Activated T-helper 2 cell treated with anti-CD3 and anti-CD28 coated beads, Interferon-gamma antibody, Interleukin-2, Interleukin-4, amounts not matched to agents 10 μg/mL and 5 μg/mL and 100 μg/mL, durations not matched to agents 14 hours and 24 hours and 36 hours (primary cell): Measurements from ENCODE around the gene ADAM12. TPM values are rescaled to one million over a fixed set of nuclear protein-coding genes. Genes with fewer than 3 reads are reported as not detected.

Experiments
- DNase-seq: peaks from one replicate; pipeline ENCODE4 v3.0.0; 2021; ENCODE audit warnings: low spot score
- H3K27ac Mint-ChIP-seq: one replicate; pipeline ENCODE4 v1.8.0; 2021; ENCODE audit warnings: mixed read lengths
- H3K27me3 Mint-ChIP-seq: one replicate; pipeline ENCODE4 v1.8.0; 2021; ENCODE audit warnings: low read depth, mixed read lengths
- H3K36me3 Mint-ChIP-seq: one replicate; pipeline ENCODE4 v1.8.0; 2021; ENCODE audit warnings: low read depth, mixed read lengths
- H3K4me1 Mint-ChIP-seq: one replicate; pipeline ENCODE4 v1.8.0; 2021; ENCODE audit warnings: low read depth, mixed read lengths
- H3K4me3 Mint-ChIP-seq: one replicate; pipeline ENCODE4 v1.8.0; 2021; ENCODE audit warnings: low read depth, mild to moderate bottlenecking, moderate library complexity, mixed read lengths
- H3K9me3 Mint-ChIP-seq: one replicate; pipeline ENCODE4 v1.8.0; 2021; ENCODE audit warnings: mixed read lengths
- intact Hi-C: fragments of 100-400 bp; cut with micrococcal nuclease; formaldehyde crosslinking; loops from one replicate; pipeline ENCODE4 v1.15.1; 2023
- total RNA-seq: library from RNA; stranded (reverse); gene quantifications from 2 replicates; pipeline ENCODE4 v1.2.3, GENCODE V29; 2022

ADAM12 gene
- total RNA-seq, 1 donor from 2014 or later: 0.05 TPM

DNA sequence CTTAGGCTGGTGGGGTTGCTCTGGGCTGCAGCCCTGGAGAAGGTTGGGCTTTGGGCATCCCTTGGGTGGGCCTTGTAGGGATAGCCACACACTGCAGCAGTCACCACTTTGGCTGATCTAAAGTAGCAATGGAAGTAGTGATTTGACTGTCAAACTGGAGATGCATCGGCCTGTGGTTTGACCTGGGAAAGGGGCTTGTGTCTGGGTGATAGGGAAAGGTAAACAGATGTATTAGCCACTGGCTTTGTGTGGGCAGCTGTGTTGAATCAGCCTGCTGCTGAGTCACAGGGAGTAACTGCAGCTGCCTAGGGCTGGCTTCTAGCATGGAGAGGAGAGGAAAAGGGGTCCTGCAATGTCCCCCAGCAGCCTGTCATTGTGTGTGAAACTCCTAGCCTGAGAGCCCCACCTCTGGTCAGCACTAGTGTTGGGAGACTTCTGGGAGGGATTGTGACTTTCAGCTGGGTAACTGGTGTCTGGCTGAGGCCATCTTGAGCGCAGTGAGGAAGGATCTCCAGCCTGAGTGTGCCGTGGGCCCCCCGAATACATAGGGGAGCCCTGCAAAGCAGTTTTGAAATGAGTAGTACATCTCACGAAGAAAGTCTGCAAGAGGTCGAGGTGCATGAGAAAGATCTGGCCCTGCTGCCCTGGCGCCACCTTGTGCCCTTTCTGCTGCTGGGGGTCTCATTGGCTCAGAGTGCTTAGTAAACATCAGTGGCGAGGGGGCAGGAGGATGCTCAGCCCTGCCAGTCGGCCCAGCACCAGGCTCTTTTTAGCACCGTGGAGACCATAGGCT, 374.6 kb downstream of the ADAM12 start:
- no peak overlapping the region for H3K27ac Mint-ChIP-seq
- no peak for DNase-seq
- no peaks in the 10 kb centered on the region for H3K36me3 Mint-ChIP-seq
- no peaks in the 10 kb centered on the region for H3K9me3 Mint-ChIP-seq
- no peaks in the 10 kb centered on the region for H3K27me3 Mint-ChIP-seq
- H3K4me1 Mint-ChIP-seq: peaks cover 4% of the 10 kb centered on the region
- intact Hi-C loops: no loop called here
- H3K4me3 Mint-ChIP-seq: no peak overlapping the region

DNA sequence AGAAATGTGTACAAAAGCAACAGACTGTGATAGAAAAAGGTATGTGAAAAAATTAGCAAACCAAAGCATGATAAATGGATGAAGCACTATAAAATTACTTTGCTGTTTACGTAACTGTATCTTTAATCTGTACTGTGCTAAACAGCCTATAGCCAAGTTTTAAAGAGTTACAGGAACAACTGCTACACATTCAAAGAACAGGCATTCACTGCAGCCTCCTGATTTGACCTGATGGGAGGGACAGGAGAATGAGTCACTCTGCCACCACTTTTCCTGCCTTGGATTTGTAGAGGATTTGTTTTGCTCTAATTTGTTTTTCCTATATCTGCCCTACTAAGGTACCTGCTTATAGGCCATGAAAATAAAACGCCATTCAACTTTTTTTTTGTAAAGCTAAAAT, 375.8 kb downstream of the ADAM12 start:
- no peak for DNase-seq
- H3K36me3 Mint-ChIP-seq: no peaks in the 10 kb centered on the region
- no peaks in the 10 kb centered on the region for H3K9me3 Mint-ChIP-seq
- peaks cover 4% of the 10 kb centered on the region for H3K4me1 Mint-ChIP-seq
- H3K27ac Mint-ChIP-seq: no peak overlapping the region
- no peak overlapping the region for H3K4me3 Mint-ChIP-seq
- intact Hi-C loops: no loop called here
- H3K27me3 Mint-ChIP-seq: no peaks in the 10 kb centered on the region

DNA sequence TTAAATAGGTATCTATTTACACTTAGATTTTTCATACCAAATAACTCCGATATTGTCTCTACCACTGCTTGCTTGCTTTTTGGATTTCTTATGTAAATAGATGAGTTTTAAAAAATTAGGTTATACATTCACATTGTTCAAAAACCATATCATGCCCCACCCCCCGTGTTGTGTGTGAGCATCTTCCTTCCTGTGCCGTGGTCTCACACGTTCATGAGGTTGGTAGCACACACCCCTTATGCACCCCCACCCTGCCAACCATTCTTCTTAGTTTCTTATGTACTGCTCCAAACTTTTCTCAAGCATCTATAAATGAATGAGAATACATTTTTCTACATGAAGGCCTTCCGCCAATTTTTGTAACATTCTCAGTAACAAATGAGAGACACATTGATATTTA, 376.3 kb downstream of the ADAM12 start:
- intact Hi-C loops: no loop called here
- no peak overlapping the region for H3K4me3 Mint-ChIP-seq

DNA sequence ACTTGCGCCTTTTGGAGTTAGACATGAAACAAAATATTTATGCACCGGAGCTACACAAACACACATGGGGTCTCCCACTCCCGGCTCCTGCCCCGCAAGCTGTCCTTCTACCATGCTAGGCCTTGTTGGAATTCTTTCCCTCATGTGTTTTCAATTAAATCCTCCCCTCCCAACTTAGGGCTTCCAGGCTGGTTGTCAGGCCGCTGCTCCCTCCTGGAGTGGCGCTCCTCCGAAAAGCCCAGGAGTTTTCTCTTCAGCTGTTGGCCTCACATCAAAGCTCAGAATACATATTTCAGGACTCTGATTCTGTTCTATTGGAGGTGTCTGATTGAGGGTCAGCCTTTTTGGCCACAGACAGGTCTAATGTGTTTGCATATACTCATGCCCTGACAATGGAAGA, 378.6 kb downstream of the ADAM12 start:
- H3K4me3 Mint-ChIP-seq: no peak overlapping the region
- no peaks in the 10 kb centered on the region for H3K27me3 Mint-ChIP-seq
- H3K9me3 Mint-ChIP-seq: no peaks in the 10 kb centered on the region
- H3K4me1 Mint-ChIP-seq: peaks cover 4% of the 10 kb centered on the region
- H3K36me3 Mint-ChIP-seq: no peaks in the 10 kb centered on the region
- DNase-seq: no peak
- H3K27ac Mint-ChIP-seq: no peak overlapping the region
- intact Hi-C loops: no loop called here

More for the DNA sequence above, 376.3 kb downstream of the ADAM12 start:
- no peaks in the 10 kb centered on the region for H3K36me3 Mint-ChIP-seq
- no peak for DNase-seq
- H3K27me3 Mint-ChIP-seq: no peaks in the 10 kb centered on the region
- H3K4me1 Mint-ChIP-seq: peaks cover 4% of the 10 kb centered on the region
- H3K27ac Mint-ChIP-seq: no peak overlapping the region
- H3K9me3 Mint-ChIP-seq: no peaks in the 10 kb centered on the region

DNA sequence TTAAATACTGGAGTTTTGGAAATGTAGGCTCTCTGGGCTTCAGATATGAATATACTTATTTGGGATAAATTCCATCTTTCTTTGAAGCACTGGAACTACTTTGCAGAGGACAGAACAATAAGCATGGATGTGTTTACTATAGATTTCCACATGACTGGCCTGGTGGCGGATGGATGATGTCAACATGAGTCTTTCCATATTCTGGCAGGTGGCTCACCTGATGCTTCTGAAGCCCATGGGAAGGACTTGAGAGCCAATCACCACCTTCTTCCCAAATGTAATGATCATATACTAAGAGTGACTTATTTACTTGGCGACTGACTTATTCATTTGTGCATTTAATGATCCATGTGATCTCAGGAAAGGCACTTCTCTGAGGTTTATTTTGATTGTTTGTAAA, 381.4 kb downstream of the ADAM12 start:
- no peak for DNase-seq
- H3K9me3 Mint-ChIP-seq: no peaks in the 10 kb centered on the region

DNA sequence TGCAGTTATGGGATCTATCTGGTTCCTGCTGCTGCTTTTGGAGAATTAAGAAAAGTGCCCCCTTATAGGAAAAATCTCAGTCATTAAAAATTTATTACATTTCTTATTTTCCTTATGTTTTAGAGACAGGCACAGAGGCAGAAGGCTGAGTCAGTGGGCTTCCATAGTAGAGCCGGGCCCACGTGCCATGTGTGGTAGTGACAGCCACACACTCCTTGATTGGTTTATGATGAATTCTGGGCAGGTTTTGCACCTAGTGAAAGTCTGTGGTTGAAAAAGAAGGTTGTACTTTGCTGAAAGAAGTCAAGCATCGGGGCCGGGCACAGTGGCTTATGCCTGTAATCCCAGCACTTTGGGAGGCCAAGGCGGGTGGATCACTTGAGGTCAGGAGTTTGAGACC, 382.0 kb downstream of the ADAM12 start:
- H3K9me3 Mint-ChIP-seq: no peaks in the 10 kb centered on the region
- H3K27ac Mint-ChIP-seq: no peak overlapping the region
- no peaks in the 10 kb centered on the region for H3K4me1 Mint-ChIP-seq
- intact Hi-C loops: no loop called here
- H3K4me3 Mint-ChIP-seq: no peak overlapping the region
- H3K36me3 Mint-ChIP-seq: no peaks in the 10 kb centered on the region
- DNase-seq: no peak
- H3K27me3 Mint-ChIP-seq: peaks cover 1% of the 10 kb centered on the region

More for the DNA sequence above, 381.4 kb downstream of the ADAM12 start:
- Mint-ChIP-seq H3K4me3 (no peak overlapping the region), H3K27me3 (peaks cover 1% of the 10 kb centered on the region), H3K4me1 (no peaks in the 10 kb centered on the region), H3K36me3 (no peaks in the 10 kb centered on the region), H3K27ac (no peak overlapping the region)
- intact Hi-C loops: no loop called here

DNA sequence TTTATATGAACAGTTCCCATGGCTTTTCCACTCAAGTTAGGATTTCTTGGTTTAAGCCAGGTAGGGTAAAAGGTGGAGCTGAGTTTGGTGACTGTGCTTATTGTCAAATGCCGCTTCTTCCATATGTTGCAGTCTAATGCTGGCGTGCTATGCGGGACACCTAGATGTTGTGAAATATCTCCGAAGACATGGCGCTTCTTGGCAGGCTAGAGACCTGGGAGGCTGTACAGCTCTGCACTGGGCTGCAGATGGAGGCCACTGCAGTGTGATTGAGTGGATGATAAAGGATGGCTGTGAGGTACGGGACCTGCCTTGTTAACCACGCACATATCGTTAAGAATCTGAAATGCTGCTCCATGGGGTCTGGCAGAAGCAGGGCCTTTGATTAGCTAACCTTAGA, 383.5 kb downstream of the ADAM12 start:
- no peak for DNase-seq
- no peak overlapping the region for H3K4me3 Mint-ChIP-seq
- peaks cover 3% of the 10 kb centered on the region for H3K27me3 Mint-ChIP-seq
- H3K27ac Mint-ChIP-seq: no peak overlapping the region
- no peaks in the 10 kb centered on the region for H3K36me3 Mint-ChIP-seq
- H3K4me1 Mint-ChIP-seq: peaks cover 1% of the 10 kb centered on the region
- intact Hi-C loops: no loop called here
- no peaks in the 10 kb centered on the region for H3K9me3 Mint-ChIP-seq

DNA sequence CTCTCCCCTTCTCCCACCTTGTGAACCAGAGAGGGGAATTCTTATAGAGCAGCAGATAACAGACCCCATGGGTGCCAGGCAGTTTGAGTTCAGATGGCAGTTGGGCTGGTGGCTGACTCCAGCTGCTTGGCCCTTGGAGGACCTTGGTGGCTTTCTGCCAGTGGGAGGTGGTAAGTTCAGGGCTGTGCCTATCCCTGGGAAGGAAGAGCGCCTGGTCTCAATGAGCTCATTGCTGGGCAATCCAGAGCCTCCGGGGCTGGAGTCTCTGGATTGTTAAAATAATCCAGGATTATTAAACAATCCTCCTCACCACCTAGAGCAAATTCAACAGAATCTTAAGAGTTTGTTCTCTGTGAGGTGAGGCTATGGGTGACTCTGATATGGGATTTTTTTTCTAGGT, 386.7 kb downstream of the ADAM12 start:
- Mint-ChIP-seq H3K4me1 (peaks cover 5% of the 10 kb centered on the region), H3K27me3 (peaks cover 7% of the 10 kb centered on the region), H3K9me3 (no peaks in the 10 kb centered on the region), H3K4me3 (no peak overlapping the region), H3K27ac (no peak overlapping the region), H3K36me3 (no peaks in the 10 kb centered on the region)
- DNase-seq: no peak
- intact Hi-C loops: no loop called here

DNA sequence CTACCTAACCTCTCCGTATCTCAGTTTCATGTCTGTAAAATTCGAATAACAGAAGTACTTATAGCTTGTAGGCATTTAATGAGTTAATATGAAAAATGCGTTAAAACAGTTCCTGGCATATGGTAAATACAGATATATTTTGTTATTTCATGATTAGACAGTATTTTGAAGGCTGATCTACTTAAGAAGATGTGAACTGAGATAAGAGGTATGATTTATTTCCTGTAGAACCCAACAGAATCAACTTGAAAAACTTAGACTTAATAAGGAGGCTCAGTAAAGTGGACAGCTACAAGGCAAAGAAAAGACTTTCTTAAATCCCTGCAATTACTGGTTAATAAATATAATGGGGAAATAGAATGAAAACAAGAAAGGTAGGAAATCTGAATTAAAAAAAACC, 388.6 kb downstream of the ADAM12 start:
- Mint-ChIP-seq H3K9me3 (no peaks in the 10 kb centered on the region), H3K4me1 (peaks cover 9% of the 10 kb centered on the region), H3K27me3 (peaks cover 7% of the 10 kb centered on the region), H3K4me3 (no peak overlapping the region), H3K27ac (no peak overlapping the region), H3K36me3 (no peaks in the 10 kb centered on the region)
- intact Hi-C loops: no loop called here
- DNase-seq: no peak

DNA sequence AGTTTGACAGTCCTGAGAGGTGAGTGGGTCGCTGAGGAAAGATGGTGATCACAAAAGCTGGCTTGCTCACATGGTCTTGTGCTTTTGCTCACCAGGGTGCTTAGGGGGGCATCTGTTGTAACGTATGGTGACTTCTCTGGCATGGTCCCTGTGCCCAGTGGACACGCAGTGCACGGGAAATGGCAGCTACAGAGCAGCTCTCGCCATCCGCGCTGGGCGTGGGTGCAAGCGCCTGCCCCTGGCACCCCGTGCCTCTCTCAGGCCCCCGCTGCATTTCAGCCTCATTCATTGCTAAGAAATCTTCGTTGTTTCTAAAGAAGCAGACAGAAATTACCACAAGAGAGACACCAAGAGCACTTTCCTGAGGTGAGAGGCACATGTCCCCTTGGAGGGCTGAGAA, 390.7 kb downstream of the ADAM12 start:
- no peak for DNase-seq
- H3K27me3 Mint-ChIP-seq: peaks cover 6% of the 10 kb centered on the region
- H3K9me3 Mint-ChIP-seq: no peaks in the 10 kb centered on the region
- no peak overlapping the region for H3K4me3 Mint-ChIP-seq
- no peak overlapping the region for H3K27ac Mint-ChIP-seq
- H3K36me3 Mint-ChIP-seq: no peaks in the 10 kb centered on the region
- H3K4me1 Mint-ChIP-seq: peaks cover 9% of the 10 kb centered on the region
- intact Hi-C loops: no loop called here

DNA sequence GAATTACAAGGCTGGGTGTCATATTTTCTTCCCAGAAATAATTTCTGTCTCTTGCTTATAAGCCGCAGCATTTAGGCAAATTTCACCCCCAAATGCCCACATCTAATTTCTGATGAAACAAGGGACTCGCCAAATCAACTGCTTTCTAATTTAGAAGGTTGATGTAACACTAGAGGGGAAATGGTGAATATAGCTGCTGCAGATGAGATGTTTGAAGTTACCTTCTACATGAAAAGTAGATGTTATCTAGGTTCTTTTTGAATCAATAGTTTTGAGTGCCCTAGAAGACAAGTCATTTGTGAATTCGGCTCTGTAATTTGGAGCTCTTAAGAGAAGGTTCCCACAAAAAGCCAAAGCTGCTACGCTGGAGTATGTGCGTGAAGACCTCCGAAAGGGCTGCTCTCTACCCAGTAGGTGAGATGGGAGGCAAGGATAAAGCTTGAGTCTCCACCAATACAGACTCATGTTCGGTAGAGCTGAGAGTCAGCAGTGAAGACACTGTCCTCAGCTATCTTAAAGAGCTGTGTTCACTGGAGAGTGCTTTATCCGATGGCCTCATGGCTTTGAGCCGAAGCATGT, 392.5 kb downstream of the ADAM12 start:
- Mint-ChIP-seq H3K27ac (no peak overlapping the region), H3K4me1 (peaks cover 9% of the 10 kb centered on the region), H3K36me3 (no peaks in the 10 kb centered on the region), H3K27me3 (peaks cover 6% of the 10 kb centered on the region), H3K4me3 (no peak overlapping the region), H3K9me3 (no peaks in the 10 kb centered on the region)
- intact Hi-C loops: no loop called here
- no peak for DNase-seq

DNA sequence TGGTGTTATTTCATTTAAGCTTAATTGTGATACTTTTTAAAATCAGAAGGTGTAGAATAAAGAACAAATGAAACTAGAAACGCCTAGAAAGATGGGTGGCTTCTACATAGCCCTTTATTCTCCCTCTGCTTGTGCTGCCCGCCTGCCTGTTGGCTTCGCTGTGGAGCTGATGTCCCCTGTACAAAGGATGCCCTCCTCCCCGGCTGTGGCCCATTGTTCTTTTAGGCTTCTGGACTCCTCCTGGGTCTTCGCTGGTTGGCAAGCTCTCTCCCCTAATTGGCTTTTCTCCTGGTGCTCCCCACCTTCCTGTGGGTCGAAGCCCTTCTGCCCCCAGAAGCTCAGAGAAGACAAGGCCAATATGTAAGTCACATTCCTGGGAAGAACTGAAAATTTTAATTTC, 393.7 kb downstream of the ADAM12 start:
- no peak for DNase-seq
- H3K27ac Mint-ChIP-seq: no peak overlapping the region
- no peak overlapping the region for H3K4me3 Mint-ChIP-seq
- no peaks in the 10 kb centered on the region for H3K36me3 Mint-ChIP-seq
- intact Hi-C loops: no loop called here
- peaks cover 3% of the 10 kb centered on the region for H3K27me3 Mint-ChIP-seq
- H3K4me1 Mint-ChIP-seq: peaks cover 7% of the 10 kb centered on the region
- H3K9me3 Mint-ChIP-seq: no peaks in the 10 kb centered on the region

DNA sequence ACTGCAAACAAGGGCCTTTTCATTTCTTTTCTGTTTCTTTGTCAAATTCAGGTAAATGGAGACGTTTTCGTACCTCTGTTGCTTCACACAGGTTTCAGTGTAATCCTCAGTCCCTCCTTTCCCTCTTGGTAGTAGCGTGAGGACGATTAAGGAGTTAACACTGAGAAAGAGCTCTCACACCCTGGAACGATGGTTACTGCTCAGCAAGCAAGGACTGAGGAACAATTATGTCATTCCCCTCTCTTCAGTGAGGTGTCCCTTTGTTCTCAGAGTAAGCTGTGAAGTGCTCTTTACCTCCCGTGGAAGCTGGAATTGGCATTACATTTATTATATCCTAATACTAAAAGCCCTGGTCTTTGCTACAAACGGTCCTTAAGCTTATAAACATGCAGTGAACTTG, 396.0 kb downstream of the ADAM12 start:
- Mint-ChIP-seq H3K27ac (no peak overlapping the region), H3K4me3 (no peak overlapping the region), H3K9me3 (no peaks in the 10 kb centered on the region), H3K27me3 (no peaks in the 10 kb centered on the region), H3K36me3 (no peaks in the 10 kb centered on the region), H3K4me1 (peaks cover 5% of the 10 kb centered on the region)
- no peak for DNase-seq
- intact Hi-C loops: no loop called here
